WTC11 (cell line): ENCODE measurements around the gene MR1. TPM values are rescaled to one million over a fixed set of nuclear protein-coding genes. Genes with fewer than 3 reads are reported as not detected.

Experiments used
- ATAC-seq: fragments of 200-7000 bp; cut with Tn5 transposase; 2 replicates; pipeline ENCODE4 v1.10.0; 2021; ENCODE audit warnings: mild to moderate bottlenecking, moderate library complexity
- CTCF ChIA-PET: fragments of 300-600 bp; sonication (Branson Sonifier 250); formaldehyde crosslinking; loops from one replicate; lab custom pipeline; 2021; ENCODE audit warnings: antibody characterized with exemption; lab: Charles Lee
- POLR2A ChIA-PET: fragments of 350-600 bp; sonication (Branson Sonifier 250); formaldehyde crosslinking; loops from one replicate; lab custom pipeline; 2021; ENCODE audit warnings: antibody characterized with exemption; lab: Charles Lee
- DNase-seq: peaks from one replicate; pipeline ENCODE4 v3.0.0; 2021; ENCODE audit warnings: low spot score
- H3K27ac Mint-ChIP-seq: 2 replicates; pipeline ENCODE4 v1.8.0; 2021; ENCODE audit warnings: mixed read lengths
- H3K27me3 Mint-ChIP-seq: 2 replicates; pipeline ENCODE4 v1.8.0; 2021; ENCODE audit warnings: low read depth, mild to moderate bottlenecking, moderate library complexity, mixed read lengths
- H3K36me3 Mint-ChIP-seq: 2 replicates; pipeline ENCODE4 v1.8.0; 2021; ENCODE audit warnings: mixed read lengths
- H3K4me1 Mint-ChIP-seq: 2 replicates; pipeline ENCODE4 v1.8.0; 2022; ENCODE audit warnings: mixed read lengths
- H3K4me3 Mint-ChIP-seq: 2 replicates; pipeline ENCODE4 v1.8.0; 2021; ENCODE audit warnings: mild to moderate bottlenecking, moderate library complexity, mixed read lengths
- H3K9me3 Mint-ChIP-seq: 2 replicates; pipeline ENCODE4 v1.8.0; 2021; ENCODE audit warnings: mixed read lengths
- ETV6 ChIP-seq: sonication (generic); formaldehyde crosslinking; IDR thresholded peaks from 2 replicates; pipeline ENCODE4 v1.8.1; 2022; ENCODE audit warnings: mild to moderate bottlenecking, missing genetic modification reagents
- FOXJ3 ChIP-seq: sonication (generic); formaldehyde crosslinking; IDR thresholded peaks from 2 replicates; pipeline ENCODE4 v1.9.0; 2021; ENCODE audit warnings: missing genetic modification reagents, mild to moderate bottlenecking, borderline replicate concordance
- GRHL2 ChIP-seq: fragments of 250-450 bp; sonication (Bioruptor Pico); IDR thresholded peaks from 2 replicates; pipeline ENCODE4 v1.8.0; 2022; ENCODE audit warnings: mild to moderate bottlenecking, moderate library complexity; ENCODE audit not compliant: insufficient replicate concordance, severe bottlenecking
- IRF2 ChIP-seq: sonication (generic); formaldehyde crosslinking; IDR thresholded peaks from 2 replicates; pipeline ENCODE4 v1.8.0; 2022; ENCODE audit warnings: low read depth, missing genetic modification reagents, borderline replicate concordance
- KAT7 ChIP-seq: sonication (generic); formaldehyde crosslinking; IDR thresholded peaks from 2 replicates; pipeline ENCODE4 v1.8.1; 2023; ENCODE audit warnings: missing genetic modification reagents, mild to moderate bottlenecking, borderline replicate concordance
- MYBL2 ChIP-seq: sonication (generic); formaldehyde crosslinking; IDR thresholded peaks from 2 replicates; pipeline ENCODE4 v1.8.1; 2023; ENCODE audit warnings: mild to moderate bottlenecking, moderate library complexity, missing genetic modification reagents
- NFE2L1 ChIP-seq: sonication (generic); formaldehyde crosslinking; IDR thresholded peaks from 2 replicates; pipeline ENCODE4 v1.8.1; 2023; ENCODE audit warnings: missing genetic modification reagents
- SOX15 ChIP-seq: fragments of 250-450 bp; sonication (Bioruptor Pico); IDR thresholded peaks from 2 replicates; pipeline ENCODE4 v1.9.0; 2021; ENCODE audit warnings: mild to moderate bottlenecking
- TEAD4 ChIP-seq: sonication (generic); formaldehyde crosslinking; IDR thresholded peaks from 2 replicates; pipeline ENCODE4 v1.8.0; 2022; ENCODE audit warnings: mild to moderate bottlenecking, missing genetic modification reagents
- ZNF219 ChIP-seq: sonication (generic); formaldehyde crosslinking; IDR thresholded peaks from 2 replicates; pipeline ENCODE4 v1.8.0; 2023; ENCODE audit warnings: missing genetic modification reagents, mild to moderate bottlenecking, borderline replicate concordance
- ZNF396 ChIP-seq: fragments of 250-450 bp; sonication (Bioruptor Pico); IDR thresholded peaks from 2 replicates; pipeline ENCODE4 v1.8.0; 2021; ENCODE audit warnings: mild to moderate bottlenecking, moderate library complexity, borderline replicate concordance
- total RNA-seq: library from RNA; stranded (reverse); gene quantifications from 3 replicates; pipeline ENCODE4 v1.2.3, GENCODE V29; 2021
- TF ChIP-seq, protein P1 (sequence below): fragments of 250-450 bp; sonication (Bioruptor Pico); IDR thresholded peaks from 2 replicates; pipeline ENCODE4 v2.1.2; 2022; ENCODE audit warnings: mild to moderate bottlenecking, moderate library complexity
- TF ChIP-seq, protein P2 (sequence below): sonication (generic); formaldehyde crosslinking; IDR thresholded peaks from 2 replicates; pipeline ENCODE4 v1.8.1; 2023; ENCODE audit warnings: mild to moderate bottlenecking, missing genetic modification reagents
- TF ChIP-seq, protein P3 (sequence below): sonication (generic); formaldehyde crosslinking; IDR thresholded peaks from 2 replicates; pipeline ENCODE4 v1.8.1; 2022; ENCODE audit warnings: low read depth, missing genetic modification reagents, borderline replicate concordance
- TF ChIP-seq, protein P4 (sequence below): fragments of 250-450 bp; sonication (Bioruptor Pico); IDR thresholded peaks from 2 replicates; pipeline ENCODE4 v1.9.0; 2021; ENCODE audit warnings: mild to moderate bottlenecking
- TF ChIP-seq, protein P5 (sequence below): sonication (generic); formaldehyde crosslinking; IDR thresholded peaks from 2 replicates; pipeline ENCODE4 v1.8.0; 2022; ENCODE audit warnings: mild to moderate bottlenecking, missing genetic modification reagents
- TF ChIP-seq, protein P6 (sequence below): sonication (generic); formaldehyde crosslinking; IDR thresholded peaks from 2 replicates; pipeline ENCODE4 v1.8.0; 2023; ENCODE audit warnings: missing genetic modification reagents, mild to moderate bottlenecking, borderline replicate concordance
- TF ChIP-seq, protein P7 (sequence below): sonication (generic); formaldehyde crosslinking; IDR thresholded peaks from 2 replicates; pipeline ENCODE4 v1.8.0; 2023; ENCODE audit warnings: mild to moderate bottlenecking, missing genetic modification reagents
- TF ChIP-seq, protein P8 (sequence below): fragments of 250-450 bp; sonication (Bioruptor Pico); IDR thresholded peaks from 2 replicates; pipeline ENCODE4 v1.9.0; 2021; ENCODE audit warnings: mild to moderate bottlenecking, borderline replicate concordance

Gene MR1
- total RNA-seq, 1 experiment from 2014 or later = 0.28 TPM

DNA sequence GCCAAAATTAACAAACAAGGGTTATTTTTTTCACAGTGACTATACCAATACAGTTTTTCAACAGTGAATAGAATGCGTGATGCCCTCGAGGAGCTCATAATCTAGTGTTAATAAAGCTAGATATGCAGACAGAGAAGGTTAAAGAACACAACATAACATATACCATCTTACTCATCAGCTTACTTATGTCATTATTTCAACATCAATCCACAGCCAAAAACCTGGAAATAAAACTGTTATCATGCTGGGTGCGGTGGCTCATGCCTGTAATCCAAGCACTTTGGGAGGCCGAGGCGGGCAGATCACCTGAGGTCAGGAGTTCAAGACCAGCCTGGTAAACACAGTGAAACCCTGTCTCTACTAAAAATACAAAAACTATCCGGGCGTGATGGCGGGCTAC is 17.2 kb upstream of the MR1 start:
- DNase-seq = no peak
- ATAC-seq = no peak
- no peak overlapping the region for H3K4me3 Mint-ChIP-seq
- no peaks in the 10 kb centered on the region for H3K9me3 Mint-ChIP-seq
- no peak overlapping the region for H3K27ac Mint-ChIP-seq
- CTCF ChIA-PET = interaction anchor here (0.8 to 1.0 kb wide), 2 partner anchors 22 to 144 kb away, joined by 3 read pairs; no protein-coding TSS in a partner anchor
- H3K36me3 Mint-ChIP-seq = peaks cover 9% of the 10 kb centered on the region
- H3K4me1 Mint-ChIP-seq = peaks cover 30% of the 10 kb centered on the region
- no peaks in the 10 kb centered on the region for H3K27me3 Mint-ChIP-seq
- TF ChIP-seq, protein P1, sequence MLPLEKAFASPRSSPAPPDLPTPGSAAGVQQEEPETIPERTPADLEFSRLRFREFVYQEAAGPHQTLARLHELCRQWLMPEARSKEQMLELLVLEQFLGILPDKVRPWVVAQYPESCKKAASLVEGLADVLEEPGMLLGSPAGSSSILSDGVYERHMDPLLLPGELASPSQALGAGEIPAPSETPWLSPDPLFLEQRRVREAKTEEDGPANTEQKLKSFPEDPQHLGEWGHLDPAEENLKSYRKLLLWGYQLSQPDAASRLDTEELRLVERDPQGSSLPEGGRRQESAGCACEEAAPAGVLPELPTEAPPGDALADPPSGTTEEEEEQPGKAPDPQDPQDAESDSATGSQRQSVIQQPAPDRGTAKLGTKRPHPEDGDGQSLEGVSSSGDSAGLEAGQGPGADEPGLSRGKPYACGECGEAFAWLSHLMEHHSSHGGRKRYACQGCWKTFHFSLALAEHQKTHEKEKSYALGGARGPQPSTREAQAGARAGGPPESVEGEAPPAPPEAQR (CRISPR knock-in tag) = no peak
- TF ChIP-seq, protein P2, sequence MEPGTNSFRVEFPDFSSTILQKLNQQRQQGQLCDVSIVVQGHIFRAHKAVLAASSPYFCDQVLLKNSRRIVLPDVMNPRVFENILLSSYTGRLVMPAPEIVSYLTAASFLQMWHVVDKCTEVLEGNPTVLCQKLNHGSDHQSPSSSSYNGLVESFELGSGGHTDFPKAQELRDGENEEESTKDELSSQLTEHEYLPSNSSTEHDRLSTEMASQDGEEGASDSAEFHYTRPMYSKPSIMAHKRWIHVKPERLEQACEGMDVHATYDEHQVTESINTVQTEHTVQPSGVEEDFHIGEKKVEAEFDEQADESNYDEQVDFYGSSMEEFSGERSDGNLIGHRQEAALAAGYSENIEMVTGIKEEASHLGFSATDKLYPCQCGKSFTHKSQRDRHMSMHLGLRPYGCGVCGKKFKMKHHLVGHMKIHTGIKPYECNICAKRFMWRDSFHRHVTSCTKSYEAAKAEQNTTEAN = no peak
- TF ChIP-seq, protein P3, sequence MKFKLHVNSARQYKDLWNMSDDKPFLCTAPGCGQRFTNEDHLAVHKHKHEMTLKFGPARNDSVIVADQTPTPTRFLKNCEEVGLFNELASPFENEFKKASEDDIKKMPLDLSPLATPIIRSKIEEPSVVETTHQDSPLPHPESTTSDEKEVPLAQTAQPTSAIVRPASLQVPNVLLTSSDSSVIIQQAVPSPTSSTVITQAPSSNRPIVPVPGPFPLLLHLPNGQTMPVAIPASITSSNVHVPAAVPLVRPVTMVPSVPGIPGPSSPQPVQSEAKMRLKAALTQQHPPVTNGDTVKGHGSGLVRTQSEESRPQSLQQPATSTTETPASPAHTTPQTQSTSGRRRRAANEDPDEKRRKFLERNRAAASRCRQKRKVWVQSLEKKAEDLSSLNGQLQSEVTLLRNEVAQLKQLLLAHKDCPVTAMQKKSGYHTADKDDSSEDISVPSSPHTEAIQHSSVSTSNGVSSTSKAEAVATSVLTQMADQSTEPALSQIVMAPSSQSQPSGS (CRISPR knock-in tag) = no peak
- TF ChIP-seq ZNF219 (CRISPR knock-in tag) = no peak
- no peak for TF ChIP-seq NFE2L1 (CRISPR knock-in tag)
- TF ChIP-seq MYBL2 = no peak
- TF ChIP-seq IRF2 (CRISPR knock-in tag) = no peak
- TF ChIP-seq, protein P4, sequence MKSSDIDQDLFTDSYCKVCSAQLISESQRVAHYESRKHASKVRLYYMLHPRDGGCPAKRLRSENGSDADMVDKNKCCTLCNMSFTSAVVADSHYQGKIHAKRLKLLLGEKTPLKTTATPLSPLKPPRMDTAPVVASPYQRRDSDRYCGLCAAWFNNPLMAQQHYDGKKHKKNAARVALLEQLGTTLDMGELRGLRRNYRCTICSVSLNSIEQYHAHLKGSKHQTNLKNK (CRISPR knock-in tag) = no peak
- TF ChIP-seq, protein P5, sequence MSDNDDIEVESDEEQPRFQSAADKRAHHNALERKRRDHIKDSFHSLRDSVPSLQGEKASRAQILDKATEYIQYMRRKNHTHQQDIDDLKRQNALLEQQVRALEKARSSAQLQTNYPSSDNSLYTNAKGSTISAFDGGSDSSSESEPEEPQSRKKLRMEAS (CRISPR knock-in tag) = no peak
- no peak for TF ChIP-seq GRHL2 (CRISPR knock-in tag)
- TF ChIP-seq, protein P6, sequence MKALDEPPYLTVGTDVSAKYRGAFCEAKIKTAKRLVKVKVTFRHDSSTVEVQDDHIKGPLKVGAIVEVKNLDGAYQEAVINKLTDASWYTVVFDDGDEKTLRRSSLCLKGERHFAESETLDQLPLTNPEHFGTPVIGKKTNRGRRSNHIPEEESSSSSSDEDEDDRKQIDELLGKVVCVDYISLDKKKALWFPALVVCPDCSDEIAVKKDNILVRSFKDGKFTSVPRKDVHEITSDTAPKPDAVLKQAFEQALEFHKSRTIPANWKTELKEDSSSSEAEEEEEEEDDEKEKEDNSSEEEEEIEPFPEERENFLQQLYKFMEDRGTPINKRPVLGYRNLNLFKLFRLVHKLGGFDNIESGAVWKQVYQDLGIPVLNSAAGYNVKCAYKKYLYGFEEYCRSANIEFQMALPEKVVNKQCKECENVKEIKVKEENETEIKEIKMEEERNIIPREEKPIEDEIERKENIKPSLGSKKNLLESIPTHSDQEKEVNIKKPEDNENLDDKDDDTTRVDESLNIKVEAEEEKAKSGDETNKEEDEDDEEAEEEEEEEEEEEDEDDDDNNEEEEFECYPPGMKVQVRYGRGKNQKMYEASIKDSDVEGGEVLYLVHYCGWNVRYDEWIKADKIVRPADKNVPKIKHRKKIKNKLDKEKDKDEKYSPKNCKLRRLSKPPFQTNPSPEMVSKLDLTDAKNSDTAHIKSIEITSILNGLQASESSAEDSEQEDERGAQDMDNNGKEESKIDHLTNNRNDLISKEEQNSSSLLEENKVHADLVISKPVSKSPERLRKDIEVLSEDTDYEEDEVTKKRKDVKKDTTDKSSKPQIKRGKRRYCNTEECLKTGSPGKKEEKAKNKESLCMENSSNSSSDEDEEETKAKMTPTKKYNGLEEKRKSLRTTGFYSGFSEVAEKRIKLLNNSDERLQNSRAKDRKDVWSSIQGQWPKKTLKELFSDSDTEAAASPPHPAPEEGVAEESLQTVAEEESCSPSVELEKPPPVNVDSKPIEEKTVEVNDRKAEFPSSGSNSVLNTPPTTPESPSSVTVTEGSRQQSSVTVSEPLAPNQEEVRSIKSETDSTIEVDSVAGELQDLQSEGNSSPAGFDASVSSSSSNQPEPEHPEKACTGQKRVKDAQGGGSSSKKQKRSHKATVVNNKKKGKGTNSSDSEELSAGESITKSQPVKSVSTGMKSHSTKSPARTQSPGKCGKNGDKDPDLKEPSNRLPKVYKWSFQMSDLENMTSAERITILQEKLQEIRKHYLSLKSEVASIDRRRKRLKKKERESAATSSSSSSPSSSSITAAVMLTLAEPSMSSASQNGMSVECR (CRISPR knock-in tag) = no peak
- no peak for TF ChIP-seq KAT7 (CRISPR knock-in tag)
- no peak for TF ChIP-seq TEAD4 (CRISPR knock-in tag)
- TF ChIP-seq, protein P7, sequence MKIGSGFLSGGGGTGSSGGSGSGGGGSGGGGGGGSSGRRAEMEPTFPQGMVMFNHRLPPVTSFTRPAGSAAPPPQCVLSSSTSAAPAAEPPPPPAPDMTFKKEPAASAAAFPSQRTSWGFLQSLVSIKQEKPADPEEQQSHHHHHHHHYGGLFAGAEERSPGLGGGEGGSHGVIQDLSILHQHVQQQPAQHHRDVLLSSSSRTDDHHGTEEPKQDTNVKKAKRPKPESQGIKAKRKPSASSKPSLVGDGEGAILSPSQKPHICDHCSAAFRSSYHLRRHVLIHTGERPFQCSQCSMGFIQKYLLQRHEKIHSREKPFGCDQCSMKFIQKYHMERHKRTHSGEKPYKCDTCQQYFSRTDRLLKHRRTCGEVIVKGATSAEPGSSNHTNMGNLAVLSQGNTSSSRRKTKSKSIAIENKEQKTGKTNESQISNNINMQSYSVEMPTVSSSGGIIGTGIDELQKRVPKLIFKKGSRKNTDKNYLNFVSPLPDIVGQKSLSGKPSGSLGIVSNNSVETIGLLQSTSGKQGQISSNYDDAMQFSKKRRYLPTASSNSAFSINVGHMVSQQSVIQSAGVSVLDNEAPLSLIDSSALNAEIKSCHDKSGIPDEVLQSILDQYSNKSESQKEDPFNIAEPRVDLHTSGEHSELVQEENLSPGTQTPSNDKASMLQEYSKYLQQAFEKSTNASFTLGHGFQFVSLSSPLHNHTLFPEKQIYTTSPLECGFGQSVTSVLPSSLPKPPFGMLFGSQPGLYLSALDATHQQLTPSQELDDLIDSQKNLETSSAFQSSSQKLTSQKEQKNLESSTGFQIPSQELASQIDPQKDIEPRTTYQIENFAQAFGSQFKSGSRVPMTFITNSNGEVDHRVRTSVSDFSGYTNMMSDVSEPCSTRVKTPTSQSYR = no peak
- TF ChIP-seq, protein P8, sequence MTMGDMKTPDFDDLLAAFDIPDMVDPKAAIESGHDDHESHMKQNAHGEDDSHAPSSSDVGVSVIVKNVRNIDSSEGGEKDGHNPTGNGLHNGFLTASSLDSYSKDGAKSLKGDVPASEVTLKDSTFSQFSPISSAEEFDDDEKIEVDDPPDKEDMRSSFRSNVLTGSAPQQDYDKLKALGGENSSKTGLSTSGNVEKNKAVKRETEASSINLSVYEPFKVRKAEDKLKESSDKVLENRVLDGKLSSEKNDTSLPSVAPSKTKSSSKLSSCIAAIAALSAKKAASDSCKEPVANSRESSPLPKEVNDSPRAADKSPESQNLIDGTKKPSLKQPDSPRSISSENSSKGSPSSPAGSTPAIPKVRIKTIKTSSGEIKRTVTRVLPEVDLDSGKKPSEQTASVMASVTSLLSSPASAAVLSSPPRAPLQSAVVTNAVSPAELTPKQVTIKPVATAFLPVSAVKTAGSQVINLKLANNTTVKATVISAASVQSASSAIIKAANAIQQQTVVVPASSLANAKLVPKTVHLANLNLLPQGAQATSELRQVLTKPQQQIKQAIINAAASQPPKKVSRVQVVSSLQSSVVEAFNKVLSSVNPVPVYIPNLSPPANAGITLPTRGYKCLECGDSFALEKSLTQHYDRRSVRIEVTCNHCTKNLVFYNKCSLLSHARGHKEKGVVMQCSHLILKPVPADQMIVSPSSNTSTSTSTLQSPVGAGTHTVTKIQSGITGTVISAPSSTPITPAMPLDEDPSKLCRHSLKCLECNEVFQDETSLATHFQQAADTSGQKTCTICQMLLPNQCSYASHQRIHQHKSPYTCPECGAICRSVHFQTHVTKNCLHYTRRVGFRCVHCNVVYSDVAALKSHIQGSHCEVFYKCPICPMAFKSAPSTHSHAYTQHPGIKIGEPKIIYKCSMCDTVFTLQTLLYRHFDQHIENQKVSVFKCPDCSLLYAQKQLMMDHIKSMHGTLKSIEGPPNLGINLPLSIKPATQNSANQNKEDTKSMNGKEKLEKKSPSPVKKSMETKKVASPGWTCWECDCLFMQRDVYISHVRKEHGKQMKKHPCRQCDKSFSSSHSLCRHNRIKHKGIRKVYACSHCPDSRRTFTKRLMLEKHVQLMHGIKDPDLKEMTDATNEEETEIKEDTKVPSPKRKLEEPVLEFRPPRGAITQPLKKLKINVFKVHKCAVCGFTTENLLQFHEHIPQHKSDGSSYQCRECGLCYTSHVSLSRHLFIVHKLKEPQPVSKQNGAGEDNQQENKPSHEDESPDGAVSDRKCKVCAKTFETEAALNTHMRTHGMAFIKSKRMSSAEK (CRISPR knock-in tag) = no peak
- TF ChIP-seq FOXJ3 = no peak
- no peak for TF ChIP-seq SOX15 (CRISPR knock-in tag)
- TF ChIP-seq ETV6 = no peak
- TF ChIP-seq ZNF396 = no peak
- TF ChIP-seq, all 79 proteins: peak for 0
- POLR2A ChIA-PET = no interaction called here
